ENCODE data around the gene COL4A5.
A peak's percentile ranks its signal among the peaks of the same experiment; 100 is the strongest.

COL4A5 gene

DNA sequence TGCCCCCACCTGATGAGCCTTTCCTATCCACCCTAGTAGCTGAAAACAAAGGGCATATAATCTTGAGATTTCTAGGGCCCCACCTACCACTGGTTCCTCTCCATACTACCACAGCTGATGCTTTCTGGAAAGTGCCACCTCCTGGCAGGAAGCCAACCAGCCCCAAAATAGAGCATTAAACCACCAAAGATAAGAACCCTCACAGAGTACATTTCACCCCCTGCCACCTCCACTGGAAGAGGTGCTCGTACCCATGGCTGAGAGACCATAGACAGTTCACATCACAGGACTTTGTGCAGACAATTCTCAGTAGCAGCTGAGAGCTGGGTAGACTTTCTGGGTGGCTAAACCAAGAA lies 202.6 kb downstream of the COL4A5 start:
- DNase-seq: no peak

DNA sequence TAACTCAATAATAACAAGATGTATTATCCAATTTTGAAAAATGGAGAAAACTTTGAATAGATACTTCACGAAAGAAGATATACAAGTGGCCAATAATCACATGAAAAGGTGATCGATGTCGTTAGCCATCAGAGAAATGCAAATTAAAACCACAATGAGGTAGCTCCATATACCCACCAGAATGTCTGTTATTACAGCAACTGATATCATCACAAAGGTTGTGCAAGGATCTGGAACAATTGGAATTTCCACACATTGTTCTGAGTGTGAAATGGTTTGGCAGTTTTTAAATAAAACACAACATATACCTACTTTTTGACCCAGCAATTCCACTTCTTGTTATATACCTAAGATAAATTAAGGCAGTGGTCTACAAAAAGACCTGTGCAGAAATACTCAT lies 225.1 kb downstream of the COL4A5 start:
- DNase-seq: no peak

DNA sequence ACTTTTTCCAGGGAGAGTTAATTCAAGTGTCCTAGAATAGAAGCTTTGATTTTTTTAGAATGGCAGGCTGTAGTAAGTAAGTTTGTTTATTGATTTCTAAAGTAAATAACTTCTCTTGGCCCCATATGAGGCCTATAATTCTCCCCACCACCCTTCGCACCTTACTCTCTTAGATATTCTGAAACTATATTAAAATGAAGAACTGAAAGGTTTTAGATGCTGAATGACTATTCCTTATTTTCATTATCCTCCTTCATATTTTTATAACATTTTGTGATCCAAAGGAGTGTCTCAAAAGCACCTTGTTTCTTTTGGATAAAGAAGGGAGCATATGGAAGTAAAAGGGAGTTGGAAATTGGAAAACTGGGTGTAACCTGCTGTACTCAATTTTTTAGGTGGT lies 226.5 kb downstream of the COL4A5 start:
- DNase-seq: no peak

DNA sequence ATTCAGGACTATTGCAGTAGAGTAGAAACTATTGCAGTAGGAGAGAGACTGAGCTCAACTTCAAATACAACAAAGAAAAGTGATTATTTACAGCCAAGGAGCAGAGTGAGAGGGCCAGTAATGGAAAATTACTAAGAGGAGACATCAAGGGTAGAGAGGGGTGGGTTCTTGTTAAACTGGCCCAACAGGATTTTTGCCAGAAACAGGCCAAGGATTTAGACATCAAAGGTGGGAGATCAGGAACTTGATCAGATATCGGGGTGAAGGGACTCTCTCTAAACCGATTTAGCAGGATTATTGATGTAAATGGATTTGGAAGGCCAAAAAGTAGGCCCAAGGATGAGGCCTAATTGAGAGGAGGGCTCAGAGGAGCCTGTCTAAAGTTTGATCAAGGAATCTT lies 231.9 kb downstream of the COL4A5 start:
- DNase-seq: no peak

DNA sequence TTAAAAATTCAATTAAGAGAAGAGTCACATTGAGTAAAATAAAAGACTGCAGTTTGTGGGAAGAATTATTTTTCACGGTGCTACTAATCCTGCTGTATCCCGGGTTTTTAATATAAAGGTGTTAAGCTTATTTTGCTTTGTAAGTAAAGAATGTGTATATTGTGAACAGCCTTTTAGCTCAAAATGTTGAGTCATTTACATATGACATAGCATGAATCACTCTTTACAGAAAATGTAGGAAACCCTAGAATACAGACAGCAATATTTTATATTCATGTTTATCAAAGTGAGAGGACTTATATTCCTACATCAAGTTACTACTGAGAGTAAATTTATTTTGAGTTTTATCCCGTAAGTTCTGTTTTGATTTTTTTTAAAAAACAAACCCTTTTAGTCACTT lies 257.1 kb downstream of the COL4A5 start:
- no peak for DNase-seq

DNA sequence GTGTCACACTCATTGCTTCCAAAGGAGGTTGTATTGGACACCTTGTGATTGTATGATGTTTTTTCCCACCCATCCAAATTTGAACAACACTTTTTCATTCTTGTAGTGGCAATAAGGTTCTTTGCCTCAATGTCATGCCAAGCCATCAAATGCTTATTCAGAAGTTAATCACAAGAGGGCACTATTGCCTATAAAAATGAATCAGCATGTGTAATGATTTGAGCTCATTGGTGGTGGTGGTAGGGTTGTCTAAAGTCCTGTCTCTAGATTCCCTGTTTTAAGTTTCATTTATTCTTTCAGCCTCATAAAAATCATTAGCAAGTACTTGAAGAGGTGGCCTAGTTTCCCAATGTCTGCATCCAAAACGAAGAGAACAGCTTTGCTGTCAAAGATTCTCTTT lies 259.7 kb downstream of the COL4A5 start:
- peak; percentile 8 to 45 (median 23) for DNase-seq

DNA sequence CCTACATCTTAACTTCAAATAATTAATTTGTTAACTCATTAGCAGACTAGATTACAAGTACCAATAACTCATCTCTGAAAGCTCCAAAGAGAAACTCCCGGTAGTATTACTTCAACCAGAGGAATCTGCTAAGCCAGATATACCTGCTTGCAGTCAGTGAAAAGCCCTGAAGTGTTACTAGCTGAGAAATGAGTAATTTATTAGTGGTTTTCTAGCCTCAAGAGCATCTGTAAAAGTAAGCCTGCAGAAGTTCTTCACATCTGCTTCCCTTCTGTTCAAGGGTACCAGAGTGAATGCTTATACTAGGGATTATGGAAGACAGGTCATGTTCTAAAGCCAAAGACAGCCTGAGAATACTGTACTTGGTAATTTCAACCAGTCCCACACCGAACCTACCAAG lies 262.0 kb downstream of the COL4A5 start:
- no peak for DNase-seq

DNA sequence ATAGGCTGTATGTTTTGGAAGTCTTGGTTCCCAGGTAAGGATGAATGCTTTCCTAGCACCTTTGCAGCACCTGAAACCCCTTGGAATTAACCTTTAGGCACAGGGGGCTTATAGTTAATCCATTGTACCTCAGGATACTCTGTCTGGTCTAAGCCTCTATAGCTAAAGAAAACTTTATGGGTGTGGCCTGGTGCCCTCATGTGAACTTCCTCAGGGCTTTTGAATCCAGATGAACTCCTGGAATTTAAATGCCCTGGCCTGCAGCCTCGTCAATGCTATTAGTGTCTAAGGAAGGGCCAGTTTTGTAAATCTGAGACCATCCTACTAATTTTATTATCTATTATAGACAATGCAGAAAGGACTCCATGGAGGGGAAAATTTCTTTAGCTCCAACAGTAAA lies 262.9 kb downstream of the COL4A5 start:
- no peak for DNase-seq

DNA sequence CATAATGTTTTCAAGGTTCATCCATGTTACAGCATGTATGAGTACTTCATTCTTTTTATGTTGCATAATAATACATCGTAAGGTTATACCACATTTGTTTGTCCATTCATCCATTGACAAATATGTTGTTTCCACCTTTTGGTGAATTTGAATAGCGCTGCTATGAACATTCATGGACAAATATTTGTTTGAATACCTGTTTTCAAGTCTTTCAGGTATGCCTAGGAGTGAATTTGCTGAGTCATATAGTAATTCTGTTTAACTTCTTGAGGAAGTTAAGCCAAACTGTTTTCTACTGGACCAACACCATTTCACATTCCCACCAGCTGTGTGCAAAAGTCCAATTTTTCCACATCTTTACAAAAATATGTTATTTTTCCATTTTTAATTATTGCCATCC lies 265.2 kb downstream of the COL4A5 start:
- DNase-seq: no peak

DNA sequence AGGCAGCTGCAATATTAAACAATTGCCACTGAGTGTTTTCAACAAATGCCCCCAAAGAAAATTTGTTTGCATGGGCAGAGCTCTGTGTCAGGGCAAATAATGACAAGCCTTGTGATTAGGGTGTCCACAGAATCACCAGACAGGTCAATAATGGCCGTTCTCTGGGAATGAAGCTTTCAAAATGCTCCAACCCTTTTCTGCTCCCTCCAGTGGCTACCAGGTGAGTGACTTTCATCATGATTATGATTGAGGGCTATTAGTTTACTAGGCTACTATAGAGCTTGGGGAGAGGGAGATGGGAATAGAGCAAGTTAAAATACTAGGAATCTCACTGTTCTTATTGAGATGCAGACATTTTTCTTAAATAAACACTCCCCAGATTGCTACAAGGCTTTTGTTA lies 273.2 kb downstream of the COL4A5 start:
- no peak for DNase-seq

DNA sequence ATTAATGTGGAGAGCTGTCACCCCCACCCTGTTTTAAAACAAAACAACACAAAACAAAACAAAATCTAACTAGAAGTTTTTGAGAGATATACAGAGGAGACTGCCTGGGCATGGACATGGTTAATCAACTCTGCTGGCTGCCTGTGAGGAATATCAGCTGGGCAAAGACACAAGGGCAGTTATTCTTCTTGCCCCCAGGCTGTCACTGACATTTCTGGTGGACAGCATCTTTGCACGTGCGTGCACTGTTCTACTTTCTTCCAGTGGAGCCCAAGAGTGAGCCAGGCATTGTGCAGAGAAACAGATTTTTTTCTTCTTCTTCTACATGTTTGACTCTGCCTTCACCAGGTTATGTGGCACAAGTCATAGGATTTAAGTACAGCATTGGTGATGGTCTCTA lies 282.9 kb downstream of the COL4A5 start:
- DNase-seq: no peak

DNA sequence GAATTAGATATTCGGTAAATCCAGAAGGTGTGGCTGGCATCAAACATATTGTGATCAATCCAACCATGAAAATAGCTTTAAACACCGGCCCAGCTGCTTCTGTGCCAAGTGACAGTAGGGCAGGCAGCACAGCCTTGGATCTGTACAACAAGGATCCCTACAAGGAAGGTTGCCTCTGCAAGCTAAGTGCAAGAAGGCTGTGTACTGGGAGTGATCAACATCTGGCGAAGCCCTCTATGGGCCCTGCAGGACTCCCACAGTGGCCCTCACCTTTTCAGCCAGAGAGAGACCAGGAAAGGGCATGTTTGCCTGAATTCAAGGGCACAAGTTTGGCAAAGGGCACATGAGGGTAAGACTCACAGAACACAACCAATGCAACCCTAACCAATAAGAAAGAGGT lies 287.1 kb downstream of the COL4A5 start:
- no peak for DNase-seq

DNA sequence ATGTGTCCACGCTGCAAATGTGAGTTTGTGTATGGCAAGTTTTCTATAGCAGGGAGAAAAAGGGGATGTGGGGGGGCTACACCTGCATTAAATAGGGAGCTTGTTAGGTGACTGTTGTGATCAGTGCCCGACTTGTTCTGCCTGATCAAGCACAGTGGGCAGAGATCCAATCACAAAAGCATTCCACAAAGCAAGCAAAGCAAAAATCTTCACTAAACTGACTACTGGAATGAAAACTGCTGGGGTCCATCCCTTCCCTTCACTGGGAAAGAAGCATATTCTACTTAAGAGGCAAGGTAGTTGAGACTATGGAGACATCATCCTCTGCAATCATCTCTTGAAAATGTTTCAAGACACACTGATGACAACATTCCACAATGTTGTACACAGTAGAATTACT lies 291.5 kb downstream of the COL4A5 start:
- DNase-seq: no peak

DNA sequence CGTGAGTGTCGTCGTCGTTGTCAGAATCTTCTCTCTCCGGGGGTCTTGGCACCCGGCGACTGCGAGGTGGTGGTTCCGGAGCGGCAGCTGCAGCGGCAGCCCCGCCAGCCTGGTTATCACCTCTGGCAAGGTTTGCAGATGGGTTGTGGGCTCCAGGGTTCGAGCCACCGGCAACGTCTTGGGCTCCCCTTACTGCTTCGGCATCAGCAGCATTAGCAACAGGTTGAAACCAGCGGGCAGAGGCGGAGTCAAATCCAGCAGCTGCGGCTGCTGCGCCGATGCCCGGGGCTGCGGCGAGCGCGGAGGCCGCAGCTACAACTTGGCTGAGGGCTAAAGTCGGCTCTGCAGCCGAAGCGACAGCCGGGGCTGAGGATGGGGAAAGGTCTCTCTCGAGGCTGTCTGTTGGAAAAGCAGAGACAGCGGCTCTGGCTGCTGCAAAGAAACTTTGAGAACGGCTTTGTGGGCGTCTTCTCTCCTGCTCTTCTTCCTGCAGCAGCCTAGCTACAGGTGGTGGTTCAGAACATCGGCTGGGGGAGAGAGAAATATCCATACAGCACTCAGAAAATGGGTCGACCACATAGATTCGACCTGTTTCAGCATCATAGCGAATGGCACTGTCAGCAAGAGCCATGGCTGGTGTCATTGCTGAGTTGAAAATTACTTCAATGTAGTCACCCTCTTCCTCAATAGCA lies 293.1 kb downstream of the COL4A5 start:
- no peak for DNase-seq

DNA sequence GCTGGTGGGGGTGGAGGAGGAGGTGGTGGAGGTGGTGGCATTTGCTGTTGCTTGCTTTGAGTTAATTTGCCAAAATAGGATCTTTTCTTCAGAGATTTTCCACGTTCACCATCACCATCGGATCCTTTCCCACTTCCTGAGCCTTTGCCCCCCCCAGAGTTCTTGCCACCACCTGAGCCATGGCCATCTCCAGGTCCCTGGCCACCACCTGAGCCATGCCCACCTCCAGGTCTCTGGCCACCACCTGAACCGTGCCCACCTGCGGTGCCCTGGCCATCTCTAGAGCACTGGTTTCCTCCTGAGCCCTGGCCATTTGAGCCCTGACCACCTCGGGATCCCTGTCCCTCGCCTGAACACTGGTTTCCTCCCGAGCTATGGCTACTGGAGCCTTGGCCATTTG lies 294.8 kb downstream of the COL4A5 start:
- DNase-seq: peak in 1 of 4 experiments; percentile 2

DNA sequence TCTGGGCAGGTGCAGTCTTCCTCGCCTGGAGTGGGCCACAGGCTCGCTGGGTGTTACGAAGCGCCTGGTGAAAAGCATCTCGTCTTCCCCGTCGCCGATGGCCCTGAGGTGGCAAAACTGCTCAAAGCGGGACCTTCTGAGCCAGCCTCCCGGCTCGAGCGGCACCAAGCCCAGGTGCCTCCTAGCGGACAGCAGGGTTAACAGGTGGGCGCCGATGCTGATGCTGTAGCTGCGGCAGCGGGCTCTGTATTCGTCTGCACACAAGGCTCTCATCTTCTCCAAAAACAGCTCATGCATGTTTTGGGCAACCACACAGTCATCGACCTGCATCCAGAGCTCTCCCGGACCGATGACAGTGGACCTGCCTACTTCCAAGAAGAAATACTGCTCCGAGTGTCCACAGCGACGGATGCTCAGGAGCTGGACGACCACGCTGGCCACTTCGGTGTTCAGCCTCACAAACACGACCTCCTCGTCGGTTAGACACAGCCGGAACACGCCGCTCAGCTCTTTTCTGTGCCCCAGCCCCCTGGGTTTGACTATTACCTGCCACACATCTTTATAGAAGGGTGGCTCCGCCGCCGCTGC lies 295.5 kb downstream of the COL4A5 start:
- no peak for DNase-seq

DNA sequence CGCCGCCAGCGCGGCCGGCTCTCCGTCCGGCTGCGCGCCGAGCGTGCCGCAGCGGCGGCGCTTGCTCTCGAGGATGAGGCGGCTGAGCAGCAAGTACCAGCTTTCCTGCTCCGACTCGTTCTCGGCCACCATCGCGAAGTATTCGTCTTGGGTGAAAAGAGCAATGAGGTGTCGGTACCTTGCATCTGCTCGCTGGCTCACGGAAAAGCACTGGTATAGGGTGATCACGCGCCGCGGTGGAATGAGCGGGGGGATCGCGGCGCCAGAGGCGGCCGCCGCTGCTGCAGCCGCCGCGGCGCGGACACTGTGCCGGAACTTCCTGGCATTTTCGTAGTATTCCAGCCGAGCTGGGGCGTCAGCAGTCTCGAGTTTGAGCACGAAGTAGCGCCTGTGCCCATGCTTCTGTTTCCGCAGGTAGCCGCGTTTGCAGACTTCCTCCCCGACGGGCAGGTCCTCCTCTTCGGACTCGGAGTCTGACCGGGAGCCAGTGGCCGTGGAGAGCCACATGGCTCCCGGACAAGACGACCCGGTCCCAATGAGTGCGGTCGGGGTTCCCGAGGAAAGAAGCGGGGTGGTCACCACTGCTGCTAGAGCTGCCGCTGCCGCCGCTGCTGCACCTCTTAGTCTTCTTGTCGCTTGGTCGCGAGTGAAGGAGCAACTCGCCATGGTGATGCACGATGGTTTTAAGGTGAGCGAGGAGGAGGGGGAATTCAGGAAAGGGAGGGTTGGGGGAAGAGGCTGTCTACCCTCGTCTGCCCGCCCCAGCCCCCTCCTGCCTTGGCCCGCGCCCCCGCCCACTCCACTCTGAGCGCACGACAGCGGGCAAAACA lies 296.3 kb downstream of the COL4A5 start:
- peak in 2 of 4 experiments; percentile 0 to 2 for DNase-seq

DNA sequence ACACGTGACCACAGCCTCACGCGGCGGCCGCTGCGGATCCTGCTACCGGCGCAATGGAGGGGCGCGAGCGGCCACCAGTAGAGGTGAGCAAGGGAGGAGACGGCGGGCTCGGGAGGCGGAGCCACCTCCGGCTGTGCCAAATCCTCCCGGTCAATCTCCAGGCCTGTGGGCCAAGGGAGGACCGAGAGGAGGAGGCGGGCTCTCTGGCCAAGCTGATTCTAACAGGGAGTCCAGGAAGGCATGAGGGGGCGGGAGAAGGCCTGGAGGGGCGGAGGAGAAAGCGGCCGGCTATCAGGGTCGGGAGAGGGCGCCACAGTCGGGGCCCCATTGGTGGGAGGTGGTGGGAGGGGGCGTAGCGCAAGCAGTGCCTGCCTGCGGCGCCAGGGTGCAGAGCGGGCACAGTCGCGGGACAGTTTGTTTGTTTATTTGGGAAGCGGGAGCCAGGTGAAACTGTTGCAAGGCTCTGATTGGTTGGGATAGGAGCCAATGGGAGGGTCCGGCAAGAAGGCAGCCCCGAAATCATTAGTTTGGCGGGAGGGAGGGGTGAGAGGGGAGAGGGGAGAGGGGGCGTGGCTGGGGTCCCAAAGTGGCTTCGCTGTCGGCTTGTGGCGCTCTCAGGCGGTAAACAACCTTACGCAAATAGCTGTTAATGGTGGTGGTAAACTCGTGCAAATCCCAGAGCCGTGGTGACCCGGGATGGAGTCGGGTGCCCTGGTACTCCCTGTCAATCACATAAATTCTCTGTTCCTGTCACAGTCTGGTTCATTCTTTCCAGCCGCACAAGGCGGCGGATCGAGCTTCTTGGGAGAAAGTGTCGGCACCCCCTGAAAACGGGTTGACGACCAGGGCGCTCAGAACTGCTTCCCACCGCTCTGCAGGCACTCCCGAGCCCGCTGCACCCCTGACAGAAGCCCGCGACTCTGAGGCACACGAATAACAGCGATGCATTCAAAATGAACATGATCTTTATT lies 297.2 kb downstream of the COL4A5 start, which contains the start of gene IRS4:
Gene IRS4 (minus strand): TSS at position 55 of the 971 bp plus-strand sequence.
- no peak for DNase-seq

DNA sequence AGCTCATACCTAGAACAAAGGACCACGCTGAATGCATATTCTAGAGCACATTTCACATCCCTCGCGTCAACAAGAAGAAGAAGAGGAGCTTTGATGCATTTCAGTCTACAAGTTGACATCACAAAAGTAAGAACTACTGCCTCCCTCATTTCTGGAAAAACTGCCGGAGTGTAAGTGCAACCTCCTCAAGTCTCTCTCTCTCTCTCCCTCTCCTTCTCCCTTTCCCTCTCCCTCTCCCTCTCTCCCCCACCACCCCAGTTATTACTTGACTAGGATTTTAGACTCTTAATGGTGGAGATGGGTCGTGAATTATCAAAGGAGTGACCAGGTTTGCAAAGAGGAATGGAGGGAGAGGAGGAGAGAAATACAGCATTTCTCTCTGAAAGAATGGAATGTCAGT lies 298.1 kb downstream of the COL4A5 start:
- DNase-seq: no peak

DNA sequence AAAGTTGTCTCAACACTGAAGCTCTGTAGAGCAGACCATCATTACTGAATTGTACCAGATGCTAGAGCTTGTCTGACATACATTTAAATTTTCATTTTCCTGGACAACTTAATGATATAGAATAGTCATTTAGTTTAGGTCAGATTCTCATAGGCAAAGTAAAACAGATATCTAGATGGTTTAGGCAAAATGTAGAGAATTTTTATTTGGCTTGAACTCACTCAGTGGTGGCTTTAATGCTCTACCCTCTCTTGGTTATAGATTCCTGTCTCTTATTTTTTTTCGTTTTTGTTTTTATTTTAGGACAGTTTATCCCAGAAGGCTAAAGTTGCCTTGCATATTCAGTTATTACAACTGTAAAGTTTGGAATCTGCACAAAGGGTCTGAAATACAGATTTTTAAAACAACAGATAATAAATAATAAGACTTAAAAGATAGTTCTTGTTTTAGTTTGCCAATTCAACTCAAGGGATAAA lies 300.7 kb downstream of the COL4A5 start:
- no peak for DNase-seq
